ENCODE results near the gene KANSL1L.

DNA sequence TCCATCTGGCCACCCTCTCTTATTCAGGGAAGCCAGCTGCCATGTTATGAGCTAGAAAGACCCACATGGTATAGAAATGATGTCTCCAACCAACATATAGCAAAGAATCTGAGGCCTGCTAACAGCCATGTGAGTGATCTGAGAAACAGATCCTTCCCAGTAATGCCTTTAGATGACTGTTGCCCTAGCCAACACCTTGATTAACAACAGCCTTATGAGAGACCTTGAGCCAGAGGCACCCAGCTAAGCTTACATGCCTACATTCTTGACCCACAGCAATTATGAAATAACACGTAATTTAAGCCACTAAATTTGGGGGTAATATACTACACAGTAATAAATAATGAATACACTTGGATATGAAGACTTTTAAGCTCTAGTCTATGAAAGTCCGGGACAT lies 13.0 kb downstream of the KANSL1L start:
- TF ChIP-seq CTCF (IDR thresholded peaks at IDR 0.05): no peak
- no peak for TF ChIP-seq POLR2A (IDR thresholded peaks at IDR 0.05; ENCODE audit: low read depth)
- TF ChIP-seq POLR2AphosphoS5 (IDR thresholded peaks at IDR 0.05): no peak
- TF ChIP-seq EP300 (IDR thresholded peaks at IDR 0.05): no peak
